Measurements from ENCODE around the gene EHMT1.

Gene EHMT1

DNA sequence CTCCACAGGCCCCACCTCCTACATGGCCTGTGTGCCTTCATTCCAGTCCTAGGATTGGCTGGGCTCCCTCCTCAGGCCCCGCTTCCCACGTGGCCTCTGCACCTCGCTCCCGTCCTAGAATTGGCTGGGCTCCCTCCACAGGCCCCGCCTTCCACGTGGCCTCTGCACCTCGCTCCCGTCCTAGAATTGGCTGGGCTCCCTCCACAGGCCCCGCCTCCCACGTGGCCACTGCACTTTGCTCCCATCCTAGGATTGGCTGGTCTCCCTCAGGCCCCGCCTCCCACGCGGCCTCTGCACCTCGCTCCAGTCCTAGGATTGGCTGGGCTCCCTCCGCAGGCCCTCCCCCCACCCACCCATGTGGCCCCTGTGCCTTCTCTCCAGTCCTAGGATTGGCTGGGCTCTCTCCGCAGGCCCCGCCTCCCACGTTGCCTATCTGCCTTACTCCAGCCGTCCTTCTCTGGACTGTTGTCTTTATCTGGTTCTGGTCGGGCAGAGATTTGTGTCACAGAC lies 213.4 kb downstream of the EHMT1 start:
- no peak overlapping the region for H3K27ac ChIP-seq
- TF ChIP-seq, protein P1, sequence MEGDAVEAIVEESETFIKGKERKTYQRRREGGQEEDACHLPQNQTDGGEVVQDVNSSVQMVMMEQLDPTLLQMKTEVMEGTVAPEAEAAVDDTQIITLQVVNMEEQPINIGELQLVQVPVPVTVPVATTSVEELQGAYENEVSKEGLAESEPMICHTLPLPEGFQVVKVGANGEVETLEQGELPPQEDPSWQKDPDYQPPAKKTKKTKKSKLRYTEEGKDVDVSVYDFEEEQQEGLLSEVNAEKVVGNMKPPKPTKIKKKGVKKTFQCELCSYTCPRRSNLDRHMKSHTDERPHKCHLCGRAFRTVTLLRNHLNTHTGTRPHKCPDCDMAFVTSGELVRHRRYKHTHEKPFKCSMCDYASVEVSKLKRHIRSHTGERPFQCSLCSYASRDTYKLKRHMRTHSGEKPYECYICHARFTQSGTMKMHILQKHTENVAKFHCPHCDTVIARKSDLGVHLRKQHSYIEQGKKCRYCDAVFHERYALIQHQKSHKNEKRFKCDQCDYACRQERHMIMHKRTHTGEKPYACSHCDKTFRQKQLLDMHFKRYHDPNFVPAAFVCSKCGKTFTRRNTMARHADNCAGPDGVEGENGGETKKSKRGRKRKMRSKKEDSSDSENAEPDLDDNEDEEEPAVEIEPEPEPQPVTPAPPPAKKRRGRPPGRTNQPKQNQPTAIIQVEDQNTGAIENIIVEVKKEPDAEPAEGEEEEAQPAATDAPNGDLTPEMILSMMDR (IDR thresholded peaks at IDR 0.05), result no peak
- H3K79me2 ChIP-seq, result peaks cover 2% of the 10 kb centered on the region
- no peaks in the 10 kb centered on the region for H3K4me1 ChIP-seq
- no peak overlapping the region for H3K4me2 ChIP-seq (ENCODE audit: low read length)
- H3K9me3 ChIP-seq (ENCODE audit: control insufficient read depth, low read length), result no peaks in the 10 kb centered on the region
- no peaks in the 10 kb centered on the region for H3K36me3 ChIP-seq (ENCODE audit: control insufficient read depth, insufficient read depth, low read length)
- no peak overlapping the region for H3K9ac ChIP-seq
- no peak overlapping the region for H3K4me3 ChIP-seq (ENCODE audit: low read depth, low read length)
- H2AFZ ChIP-seq, result no peak overlapping the region
- no peaks in the 10 kb centered on the region for H3K27me3 ChIP-seq (ENCODE audit: control insufficient read depth, insufficient read depth, low read length)

DNA sequence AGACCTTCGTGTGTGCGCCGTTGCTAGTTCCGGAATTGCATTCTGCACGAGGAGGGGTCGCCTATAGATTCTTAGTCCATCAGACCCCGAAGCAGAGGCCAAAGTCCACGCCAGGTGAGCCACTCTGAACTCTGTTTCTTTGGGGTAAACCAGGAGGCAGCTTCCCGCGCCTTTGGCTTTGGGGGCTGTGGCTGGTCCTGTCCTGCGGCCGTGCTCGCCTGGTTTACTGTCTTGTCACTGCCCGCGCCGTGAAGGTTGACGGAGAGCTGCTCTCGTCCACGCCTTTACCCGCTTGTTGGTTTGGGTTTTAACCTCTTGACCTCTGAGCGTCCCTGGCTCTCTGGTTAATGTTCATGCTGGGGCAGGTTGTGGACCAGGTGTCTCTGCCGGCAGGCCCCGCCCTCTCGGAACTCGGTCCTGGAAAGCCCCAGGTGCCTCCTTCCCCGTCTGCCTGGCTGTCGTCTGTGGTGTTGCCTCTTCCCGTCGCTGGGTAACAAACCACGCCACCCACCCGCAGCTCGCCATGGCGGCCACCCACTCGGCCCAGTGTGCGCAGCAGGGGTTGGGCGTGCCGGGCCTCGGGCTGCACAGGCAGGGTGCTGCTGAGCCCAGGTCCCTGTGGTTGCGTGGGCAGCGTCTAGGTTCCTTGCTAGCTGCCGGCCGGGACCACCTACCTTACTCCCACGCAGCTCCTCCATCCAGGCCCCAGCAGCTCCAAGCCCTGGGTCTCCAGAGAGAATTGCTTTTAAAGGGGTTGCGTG lies 214.2 kb downstream of the EHMT1 start:
- no peaks in the 10 kb centered on the region for H3K4me1 ChIP-seq
- H3K9ac ChIP-seq, result no peak overlapping the region
- H3K36me3 ChIP-seq (ENCODE audit: control insufficient read depth, insufficient read depth, low read length), result no peaks in the 10 kb centered on the region
- no peak overlapping the region for H3K4me3 ChIP-seq (ENCODE audit: low read depth, low read length)
- no peaks in the 10 kb centered on the region for H3K9me3 ChIP-seq (ENCODE audit: control insufficient read depth, low read length)
- no peak overlapping the region for H3K27ac ChIP-seq
- H3K4me2 ChIP-seq (ENCODE audit: low read length), result no peak overlapping the region
- TF ChIP-seq, protein P1 (IDR thresholded peaks at IDR 0.05), result no peak
- peaks cover 2% of the 10 kb centered on the region for H3K79me2 ChIP-seq
- no peak overlapping the region for H2AFZ ChIP-seq
- H3K27me3 ChIP-seq (ENCODE audit: control insufficient read depth, insufficient read depth, low read length), result no peaks in the 10 kb centered on the region

DNA sequence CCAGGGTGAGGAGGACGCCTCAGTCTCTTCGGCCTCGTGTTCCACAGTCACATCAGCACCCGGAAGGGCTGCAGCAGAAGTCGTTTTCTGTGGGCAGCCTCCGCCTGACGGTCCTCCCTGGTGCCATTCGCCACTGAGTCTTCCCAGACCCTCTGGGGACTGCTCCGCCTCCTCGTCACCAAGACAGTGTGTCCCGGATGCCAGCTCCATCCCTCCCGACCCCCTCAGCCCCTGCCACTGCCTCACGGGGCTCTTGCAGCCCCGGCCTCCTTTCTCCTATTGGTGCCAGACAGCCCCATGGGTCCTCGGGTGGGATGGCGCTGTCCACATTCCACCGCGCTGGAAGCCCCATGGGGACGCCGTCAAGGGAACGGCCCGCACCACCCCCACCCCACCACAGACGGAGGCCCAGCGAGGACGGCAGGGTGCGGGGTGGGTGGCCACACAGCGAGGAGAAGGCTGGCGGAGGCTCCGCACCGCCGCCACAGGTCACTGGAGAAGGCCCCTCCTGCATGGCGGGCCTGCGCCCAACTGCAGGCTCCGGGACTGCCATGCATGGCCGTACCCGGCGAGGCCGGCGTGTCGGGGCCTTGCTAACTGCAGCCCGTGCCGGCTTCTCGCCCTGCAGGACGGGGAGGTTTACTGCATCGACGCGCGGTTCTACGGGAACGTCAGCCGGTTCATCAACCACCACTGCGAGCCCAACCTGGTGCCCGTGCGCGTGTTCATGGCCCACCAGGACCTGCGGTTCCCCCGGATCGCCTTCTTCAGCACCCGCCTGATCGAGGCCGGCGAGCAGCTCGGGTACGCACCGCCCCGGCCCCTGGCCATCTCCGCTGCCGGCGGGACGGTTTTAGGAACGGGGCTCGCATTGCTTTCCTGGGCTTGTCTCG lies 215.2 kb downstream of the EHMT1 start:
- Histone ChIP-seq H3K27me3 (ENCODE audit: control insufficient read depth, insufficient read depth, low read length) (no peaks in the 10 kb centered on the region), H3K27ac (no peak overlapping the region), H3K9ac (no peak overlapping the region), H3K9me3 (ENCODE audit: control insufficient read depth, low read length) (no peaks in the 10 kb centered on the region), H3K79me2 (no peaks in the 10 kb centered on the region), H3K4me2 (ENCODE audit: low read length) (no peak overlapping the region), H2AFZ (no peak overlapping the region), H3K4me1 (no peaks in the 10 kb centered on the region), H3K36me3 (ENCODE audit: control insufficient read depth, insufficient read depth, low read length) (no peaks in the 10 kb centered on the region), H3K4me3 (ENCODE audit: low read depth, low read length) (no peak overlapping the region)
- TF ChIP-seq, protein P1 (IDR thresholded peaks at IDR 0.05), result no peak

DNA sequence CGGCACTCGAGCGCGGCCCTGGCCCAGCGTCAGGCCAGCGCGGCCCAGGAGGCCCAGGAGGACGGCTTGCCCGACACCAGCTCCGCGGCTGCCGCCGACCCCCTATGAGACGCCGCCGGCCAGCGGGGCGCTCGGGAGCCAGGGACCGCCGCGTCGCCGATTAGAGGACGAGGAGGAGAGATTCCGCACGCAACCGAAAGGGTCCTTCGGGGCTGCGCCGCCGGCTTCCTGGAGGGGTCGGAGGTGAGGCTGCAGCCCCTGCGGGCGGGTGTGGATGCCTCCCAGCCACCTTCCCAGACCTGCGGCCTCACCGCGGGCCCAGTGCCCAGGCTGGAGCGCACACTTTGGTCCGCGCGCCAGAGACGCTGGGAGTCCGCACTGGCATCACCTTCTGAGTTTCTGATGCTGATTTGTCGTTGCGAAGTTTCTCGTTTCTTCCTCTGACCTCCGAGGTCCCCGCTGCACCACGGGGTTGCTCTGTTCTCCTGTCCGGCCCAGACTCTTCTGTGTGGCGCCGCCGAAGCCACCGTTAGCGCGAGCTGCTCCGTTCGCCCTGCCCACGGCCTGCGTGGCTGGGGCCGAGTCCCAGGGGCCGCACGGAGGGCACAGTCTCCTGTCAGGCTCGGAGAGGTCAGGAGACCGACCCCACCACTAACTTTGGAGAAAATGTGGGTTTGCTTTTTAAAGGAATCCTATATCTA lies 216.2 kb downstream of the EHMT1 start:
- H3K27me3 ChIP-seq (ENCODE audit: control insufficient read depth, insufficient read depth, low read length), result no peaks in the 10 kb centered on the region
- no peak overlapping the region for H3K4me2 ChIP-seq (ENCODE audit: low read length)
- H3K9me3 ChIP-seq (ENCODE audit: control insufficient read depth, low read length), result no peaks in the 10 kb centered on the region
- no peaks in the 10 kb centered on the region for H3K79me2 ChIP-seq
- no peak overlapping the region for H3K4me3 ChIP-seq (ENCODE audit: low read depth, low read length)
- H2AFZ ChIP-seq, result no peak overlapping the region
- TF ChIP-seq, protein P1 (IDR thresholded peaks at IDR 0.05), result no peak
- no peak overlapping the region for H3K27ac ChIP-seq
- H3K4me1 ChIP-seq, result no peaks in the 10 kb centered on the region
- H3K36me3 ChIP-seq (ENCODE audit: control insufficient read depth, insufficient read depth, low read length), result no peaks in the 10 kb centered on the region
- H3K9ac ChIP-seq, result no peak overlapping the region
